Loucy (cell line): ENCODE measurements around the gene TRAPPC4.
"Not testable (repeated sequence)": the region's sequence is repeated elsewhere in the genome, so short reads cannot be mapped to it uniquely, and the experiment has no call there.

Experiments
- H2AFZ ChIP-seq: fragments of 200-600 bp; sonication (generic); 2 replicates; pipeline ENCODE4 v1.6.0; 2016; ENCODE audit warnings: antibody characterized with exemption, mild to moderate bottlenecking, low read length, moderate library complexity
- H3F3A ChIP-seq: fragments of 200-600 bp; 2 replicates; pipeline ENCODE4 v1.6.0; 2016; ENCODE audit warnings: antibody characterized with exemption, low read depth, mild to moderate bottlenecking
- H3K27me3 ChIP-seq: fragments of 200-600 bp; sonication (generic); 2 replicates; pipeline ENCODE4 v1.6.1; 2014; ENCODE audit warnings: low read length, mild to moderate bottlenecking; ENCODE audit not compliant: insufficient read depth, poor library complexity, severe bottlenecking
- H3K36me3 ChIP-seq: fragments of 200-600 bp; sonication (generic); 2 replicates; pipeline ENCODE4 v1.6.1; 2016; ENCODE audit warnings: low read length; ENCODE audit not compliant: insufficient read depth
- H3K4me1 ChIP-seq: fragments of 200-600 bp; sonication (generic); 2 replicates; pipeline ENCODE4 v1.5.1; 2014; ENCODE audit warnings: low read length, mild to moderate bottlenecking; ENCODE audit not compliant: insufficient read depth, poor library complexity, severe bottlenecking
- H3K4me2 ChIP-seq: fragments of 200-600 bp; sonication (generic); 2 replicates; pipeline ENCODE4 v1.6.0; 2014; ENCODE audit warnings: antibody characterized with exemption, low read length, low read depth, mild to moderate bottlenecking; ENCODE audit not compliant: poor library complexity, severe bottlenecking
- H3K4me3 ChIP-seq: fragments of 200-600 bp; sonication (generic); 2 replicates; pipeline ENCODE4 v1.5.1; 2014; ENCODE audit warnings: low read length, mild to moderate bottlenecking, mixed read lengths; ENCODE audit not compliant: poor library complexity, severe bottlenecking
- H3K79me2 ChIP-seq: fragments of 200-600 bp; sonication (generic); 2 replicates; pipeline ENCODE4 v1.6.1; 2014; ENCODE audit warnings: low read length; ENCODE audit not compliant: insufficient read depth
- H3K9ac ChIP-seq: fragments of 200-600 bp; sonication (generic); 2 replicates; pipeline ENCODE4 v1.6.0; 2014; ENCODE audit warnings: mild to moderate bottlenecking, low read depth, low read length, moderate library complexity; ENCODE audit not compliant: poor library complexity, severe bottlenecking
- H3K9me2 ChIP-seq: fragments of 200-600 bp; sonication (generic); replicated peaks from 2 replicates; pipeline ENCODE4 v1.6.1; 2016; ENCODE audit warnings: low read depth, low read length, mixed read lengths
- H3K9me3 ChIP-seq: fragments of 200-600 bp; sonication (generic); 2 replicates; pipeline ENCODE4 v1.6.1; 2014; ENCODE audit warnings: mild to moderate bottlenecking, antibody characterized with exemption, low read length, low read depth; ENCODE audit not compliant: insufficient read depth
- H4K20me1 ChIP-seq: fragments of 200-600 bp; sonication (generic); 2 replicates; pipeline ENCODE4 v1.6.0; 2014; ENCODE audit warnings: antibody characterized with exemption, low read length, mild to moderate bottlenecking; ENCODE audit not compliant: insufficient read depth, poor library complexity, severe bottlenecking
- EZH2phosphoT487 ChIP-seq: fragments of 200-600 bp; IDR thresholded peaks from 2 replicates; pipeline ENCODE4 v1.6.1; 2018; ENCODE audit warnings: antibody characterized with exemption, mild to moderate bottlenecking, moderate library complexity, borderline replicate concordance
- TF ChIP-seq, protein P1 (sequence below): fragments of 200-600 bp; sonication (generic); conservative IDR thresholded peaks from 2 replicates; pipeline ENCODE4 v1.5.1; 2014; ENCODE audit warnings: mild to moderate bottlenecking, antibody characterized with exemption, low read length

TRAPPC4 gene, protein sequence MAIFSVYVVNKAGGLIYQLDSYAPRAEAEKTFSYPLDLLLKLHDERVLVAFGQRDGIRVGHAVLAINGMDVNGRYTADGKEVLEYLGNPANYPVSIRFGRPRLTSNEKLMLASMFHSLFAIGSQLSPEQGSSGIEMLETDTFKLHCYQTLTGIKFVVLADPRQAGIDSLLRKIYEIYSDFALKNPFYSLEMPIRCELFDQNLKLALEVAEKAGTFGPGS

DNA sequence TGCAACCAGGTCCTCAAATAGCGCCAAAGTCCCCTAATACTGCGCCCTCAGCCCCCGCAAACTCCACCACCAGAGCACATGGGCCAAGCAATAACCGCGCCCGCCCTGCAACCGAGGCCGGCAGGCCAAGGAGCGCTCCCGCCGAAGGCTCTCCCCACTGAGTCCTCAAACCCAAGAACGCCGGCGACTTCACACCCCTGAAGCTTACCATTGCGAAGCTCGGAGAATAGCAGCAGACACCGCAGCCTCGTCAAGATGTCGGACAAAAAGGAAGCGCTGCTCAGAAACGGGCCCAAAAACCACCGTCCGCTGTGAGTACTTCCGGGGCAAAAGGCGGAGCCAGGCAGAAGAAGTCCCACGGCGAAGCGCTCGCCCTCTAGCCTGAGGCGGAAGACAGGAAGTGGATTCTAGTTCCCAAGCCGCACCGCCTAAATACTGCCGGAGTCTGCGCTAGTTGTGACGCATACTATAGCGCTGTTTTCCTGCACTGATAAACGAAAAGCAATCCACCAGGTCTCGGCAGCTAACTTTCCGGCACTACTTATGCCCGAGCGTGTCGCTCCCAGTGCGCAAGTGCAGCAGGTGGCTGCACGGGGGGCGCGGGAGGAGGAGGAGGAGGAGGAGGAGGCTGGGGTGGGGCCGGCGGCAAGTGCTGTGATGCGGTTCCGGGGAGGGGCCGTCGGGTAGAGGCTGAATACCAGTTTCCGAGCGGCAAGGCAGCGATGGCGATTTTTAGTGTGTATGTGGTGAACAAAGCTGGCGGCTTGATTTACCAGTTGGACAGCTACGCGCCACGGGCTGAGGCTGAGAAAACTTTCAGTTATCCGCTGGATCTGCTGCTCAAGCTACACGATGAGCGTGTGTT, at the start of gene TRAPPC4, which contains the start of gene RPS25:
TSS of gene TRAPPC4 (plus strand) at position 693 of the 865 bp plus-strand sequence. CDS start at position 723, 30 bp downstream.
TSS of gene RPS25 (minus strand) at position 270 of the 865 bp plus-strand sequence. CDS start at position 211, 59 bp downstream.
- Histone ChIP-seq H3K4me2 (peak within 1 kb of the TSS; percentile 92), H2AFZ (peak within 1 kb of the TSS; percentile 94), H3K27me3 (no peaks in the 10 kb centered on the region), H4K20me1 (peaks cover 53% of the 10 kb centered on the region), H3K9me2 (no peaks in the 10 kb centered on the region), H3K79me2 (peaks cover 88% of the 10 kb centered on the region), H3K9ac (peak within 1 kb of the TSS; percentile 96), H3F3A (no peaks in the 10 kb centered on the region), H3K4me3 (peak within 1 kb of the TSS; percentile 93), H3K9me3 (no peaks in the 10 kb centered on the region), H3K36me3 (peaks cover 33% of the 10 kb centered on the region), H3K4me1 (peaks cover 27% of the 10 kb centered on the region)
- no peak for TF ChIP-seq EZH2phosphoT487
- TF ChIP-seq, protein P1, sequence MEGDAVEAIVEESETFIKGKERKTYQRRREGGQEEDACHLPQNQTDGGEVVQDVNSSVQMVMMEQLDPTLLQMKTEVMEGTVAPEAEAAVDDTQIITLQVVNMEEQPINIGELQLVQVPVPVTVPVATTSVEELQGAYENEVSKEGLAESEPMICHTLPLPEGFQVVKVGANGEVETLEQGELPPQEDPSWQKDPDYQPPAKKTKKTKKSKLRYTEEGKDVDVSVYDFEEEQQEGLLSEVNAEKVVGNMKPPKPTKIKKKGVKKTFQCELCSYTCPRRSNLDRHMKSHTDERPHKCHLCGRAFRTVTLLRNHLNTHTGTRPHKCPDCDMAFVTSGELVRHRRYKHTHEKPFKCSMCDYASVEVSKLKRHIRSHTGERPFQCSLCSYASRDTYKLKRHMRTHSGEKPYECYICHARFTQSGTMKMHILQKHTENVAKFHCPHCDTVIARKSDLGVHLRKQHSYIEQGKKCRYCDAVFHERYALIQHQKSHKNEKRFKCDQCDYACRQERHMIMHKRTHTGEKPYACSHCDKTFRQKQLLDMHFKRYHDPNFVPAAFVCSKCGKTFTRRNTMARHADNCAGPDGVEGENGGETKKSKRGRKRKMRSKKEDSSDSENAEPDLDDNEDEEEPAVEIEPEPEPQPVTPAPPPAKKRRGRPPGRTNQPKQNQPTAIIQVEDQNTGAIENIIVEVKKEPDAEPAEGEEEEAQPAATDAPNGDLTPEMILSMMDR = no peak

DNA sequence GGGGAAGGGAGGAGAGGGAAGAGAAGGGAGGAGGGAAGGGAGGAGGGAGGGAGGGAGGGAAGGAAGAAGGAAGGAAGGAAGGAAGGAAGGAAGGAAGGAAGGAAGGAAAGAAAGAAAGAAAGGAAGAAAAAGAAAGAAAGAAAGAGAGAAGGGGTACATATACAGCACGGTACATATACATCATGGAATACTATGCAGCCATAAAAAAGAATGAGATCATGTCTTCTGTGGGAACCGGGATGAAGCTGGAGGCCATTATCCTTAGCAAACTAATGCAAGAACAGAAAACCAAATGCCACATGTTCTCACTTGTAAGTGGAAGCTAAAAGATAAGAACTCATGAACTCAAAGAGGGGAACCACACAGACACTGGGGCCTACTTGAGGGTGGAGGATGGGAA, 49.1 kb upstream of the TRAPPC4 start:
- not testable (repeated sequence) for H3F3A ChIP-seq, H3K4me3 ChIP-seq, H4K20me1 ChIP-seq, H3K9me2 ChIP-seq, H3K79me2 ChIP-seq, H3K9me3 ChIP-seq, H3K9ac ChIP-seq, H3K36me3 ChIP-seq, H2AFZ ChIP-seq, H3K4me2 ChIP-seq, H3K27me3 ChIP-seq, H3K4me1 ChIP-seq

DNA sequence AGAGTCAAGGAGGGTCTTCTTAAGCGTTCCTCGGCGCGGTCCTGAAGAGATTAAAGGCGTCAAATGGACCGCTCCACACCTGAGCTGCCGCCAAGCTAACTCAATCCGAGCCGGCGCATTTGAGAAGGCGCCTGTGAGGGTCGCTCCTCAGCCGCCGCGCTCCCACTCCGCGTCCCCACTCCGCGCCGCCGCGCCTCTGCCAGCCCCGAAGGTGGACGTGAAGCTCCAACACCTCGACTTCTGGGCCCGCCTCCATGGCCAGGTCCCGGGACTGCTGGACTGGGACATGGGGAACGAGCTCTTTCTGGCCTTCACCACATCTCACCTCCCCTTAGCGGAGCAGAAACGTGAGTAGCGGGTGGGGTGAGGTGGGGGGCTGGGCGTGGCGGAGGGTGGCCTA, 46.9 kb upstream of the TRAPPC4 start, which contains the start of gene FOXR1:
TSS of gene FOXR1 (plus strand) at position 116 of the 400 bp plus-strand sequence. CDS start at position 287, 171 bp downstream.
- H2AFZ ChIP-seq = no peak within 1 kb of the TSS
- TF ChIP-seq, protein P1 = no peak
- no peak within 1 kb of the TSS for H3K9ac ChIP-seq

More for the DNA sequence above, 46.9 kb upstream of the TRAPPC4 start, which contains the start of gene FOXR1:
- Histone ChIP-seq H3K79me2 (no peaks in the 10 kb centered on the region), H3K9me3 (no peaks in the 10 kb centered on the region), H3K9me2 (no peaks in the 10 kb centered on the region), H3K36me3 (no peaks in the 10 kb centered on the region), H3K27me3 (no peaks in the 10 kb centered on the region), H3K4me2 (no peak within 1 kb of the TSS), H3K4me3 (no peak within 1 kb of the TSS), H3F3A (no peaks in the 10 kb centered on the region), H3K4me1 (no peaks in the 10 kb centered on the region), H4K20me1 (no peaks in the 10 kb centered on the region)
